Activated CD4-positive, alpha-beta T cell treated with anti-CD3 and anti-CD28 coated beads, Interleukin-2, amount 10 ng/mL, durations not matched to agents 24 days and 14 days (primary cell): ENCODE results near the gene GOSR1. TPM values are rescaled to one million over a fixed set of nuclear protein-coding genes. Genes with fewer than 3 reads are reported as not detected.
"Not testable (repeated sequence)": the region's sequence is repeated elsewhere in the genome, so short reads cannot be mapped to it uniquely, and the experiment has no call there.

Experiments used
- DNase-seq: peaks from one replicate; pipeline ENCODE4 v3.0.0; 2022
- H3K27ac Mint-ChIP-seq: one replicate; pipeline ENCODE4 v1.8.0; 2022; ENCODE audit warnings: mild to moderate bottlenecking, mixed read lengths
- H3K27me3 Mint-ChIP-seq: one replicate; pipeline ENCODE4 v1.8.0; 2022; ENCODE audit warnings: mixed read lengths
- H3K36me3 Mint-ChIP-seq: one replicate; pipeline ENCODE4 v1.8.0; 2022; ENCODE audit warnings: low read depth, mild to moderate bottlenecking, mixed read lengths
- H3K4me1 Mint-ChIP-seq: one replicate; pipeline ENCODE4 v1.8.0; 2021; ENCODE audit warnings: mixed read lengths
- H3K4me3 Mint-ChIP-seq: one replicate; pipeline ENCODE4 v1.8.0; 2022; ENCODE audit warnings: mild to moderate bottlenecking, moderate library complexity, mixed read lengths
- H3K9me3 Mint-ChIP-seq: one replicate; pipeline ENCODE4 v1.8.0; 2021; ENCODE audit warnings: mixed read lengths
- intact Hi-C: fragments of 100-400 bp; cut with micrococcal nuclease; formaldehyde crosslinking; loops from one replicate; pipeline ENCODE4 v1.15.1; 2023
- total RNA-seq: library from RNA; stranded (reverse); gene quantifications from 2 replicates; pipeline ENCODE4 v1.2.3, GENCODE V29; 2022

GOSR1 gene
- total RNA-seq, 1 donor from 2014 or later: 54.8 TPM

GRCh38 chr17:30565073-30565935 is 88.1 kb downstream of the GOSR1 start:
- no peaks in the 10 kb centered on the region for H3K9me3 Mint-ChIP-seq
- DNase-seq: no peak
- H3K4me1 Mint-ChIP-seq: no peaks in the 10 kb centered on the region
- no peaks in the 10 kb centered on the region for H3K36me3 Mint-ChIP-seq
- no peak overlapping the region for H3K4me3 Mint-ChIP-seq
- intact Hi-C loops: no loop called here
- H3K27me3 Mint-ChIP-seq: peaks cover 5% of the 10 kb centered on the region
- no peak overlapping the region for H3K27ac Mint-ChIP-seq

- H3K9me3 Mint-ChIP-seq, H3K27me3 Mint-ChIP-seq, H3K4me1 Mint-ChIP-seq, H3K27ac Mint-ChIP-seq, DNase-seq, H3K4me3 Mint-ChIP-seq, intact Hi-C loops, H3K36me3 Mint-ChIP-seq: not testable (repeated sequence)
These were observed 88.9 kb downstream of the GOSR1 start for GRCh38 chr17:30566104-30566503.

- H3K36me3 Mint-ChIP-seq, H3K27me3 Mint-ChIP-seq, H3K4me1 Mint-ChIP-seq, intact Hi-C loops, H3K4me3 Mint-ChIP-seq, H3K9me3 Mint-ChIP-seq, H3K27ac Mint-ChIP-seq, DNase-seq: not testable (repeated sequence)
These were observed 89.5 kb downstream of the GOSR1 start for GRCh38 chr17:30566516-30567225.

GRCh38 chr17:30567231-30568116 is 90.3 kb downstream of the GOSR1 start:
- intact Hi-C loops: no loop called here
- Mint-ChIP-seq H3K4me3 (no peak overlapping the region), H3K27ac (no peak overlapping the region), H3K4me1 (no peaks in the 10 kb centered on the region), H3K9me3 (no peaks in the 10 kb centered on the region), H3K27me3 (peaks cover 4% of the 10 kb centered on the region), H3K36me3 (no peaks in the 10 kb centered on the region)
- no peak for DNase-seq

GRCh38 chr17:30568117-30568430 is 90.9 kb downstream of the GOSR1 start:
- H3K9me3 Mint-ChIP-seq: no peaks in the 10 kb centered on the region
- no peak overlapping the region for H3K4me3 Mint-ChIP-seq
- no peaks in the 10 kb centered on the region for H3K4me1 Mint-ChIP-seq
- no peak overlapping the region for H3K27ac Mint-ChIP-seq
- DNase-seq: no peak
- peaks cover 2% of the 10 kb centered on the region for H3K27me3 Mint-ChIP-seq
- intact Hi-C loops: no loop called here
- no peaks in the 10 kb centered on the region for H3K36me3 Mint-ChIP-seq

- intact Hi-C loops, H3K4me1 Mint-ChIP-seq, H3K9me3 Mint-ChIP-seq, H3K27me3 Mint-ChIP-seq, H3K36me3 Mint-ChIP-seq, H3K27ac Mint-ChIP-seq, H3K4me3 Mint-ChIP-seq, DNase-seq: not testable (repeated sequence)
These were observed 92.4 kb downstream of the GOSR1 start for GRCh38 chr17:30569531-30570175.

- intact Hi-C loops: no loop called here
- H3K36me3 Mint-ChIP-seq: no peaks in the 10 kb centered on the region
- H3K9me3 Mint-ChIP-seq: no peaks in the 10 kb centered on the region
- H3K4me1 Mint-ChIP-seq: no peaks in the 10 kb centered on the region
- no peaks in the 10 kb centered on the region for H3K27me3 Mint-ChIP-seq
- DNase-seq: no peak
- no peak overlapping the region for H3K27ac Mint-ChIP-seq
- H3K4me3 Mint-ChIP-seq: no peak overlapping the region
These were observed 93.0 kb downstream of the GOSR1 start for GRCh38 chr17:30570191-30570590.

- Mint-ChIP-seq H3K36me3 (no peaks in the 10 kb centered on the region), H3K4me3 (no peak overlapping the region), H3K4me1 (no peaks in the 10 kb centered on the region), H3K27ac (no peak overlapping the region), H3K27me3 (no peaks in the 10 kb centered on the region), H3K9me3 (no peaks in the 10 kb centered on the region)
- intact Hi-C loops: no loop called here
- no peak for DNase-seq
These were observed 93.5 kb downstream of the GOSR1 start for GRCh38 chr17:30570596-30571265.

GRCh38 chr17:30571404-30571803 is 94.2 kb downstream of the GOSR1 start:
- H3K27me3 Mint-ChIP-seq, H3K4me3 Mint-ChIP-seq, H3K4me1 Mint-ChIP-seq, intact Hi-C loops, H3K9me3 Mint-ChIP-seq, H3K36me3 Mint-ChIP-seq, H3K27ac Mint-ChIP-seq, DNase-seq: not testable (repeated sequence)

- Mint-ChIP-seq H3K27me3 (no peaks in the 10 kb centered on the region), H3K36me3 (no peaks in the 10 kb centered on the region), H3K4me1 (no peaks in the 10 kb centered on the region), H3K27ac (no peak overlapping the region), H3K9me3 (no peaks in the 10 kb centered on the region), H3K4me3 (no peak overlapping the region)
- intact Hi-C loops: no loop called here
- no peak for DNase-seq
These were observed 94.7 kb downstream of the GOSR1 start for GRCh38 chr17:30571921-30572320.

- intact Hi-C loops, H3K4me1 Mint-ChIP-seq, H3K4me3 Mint-ChIP-seq, H3K27ac Mint-ChIP-seq, H3K36me3 Mint-ChIP-seq, DNase-seq, H3K9me3 Mint-ChIP-seq, H3K27me3 Mint-ChIP-seq: not testable (repeated sequence)
These were observed 95.7 kb downstream of the GOSR1 start for GRCh38 chr17:30572651-30573554.

GRCh38 chr17:30573603-30574175 is 96.5 kb downstream of the GOSR1 start:
- Mint-ChIP-seq H3K27ac (no peak overlapping the region), H3K4me3 (no peak overlapping the region), H3K36me3 (no peaks in the 10 kb centered on the region), H3K9me3 (no peaks in the 10 kb centered on the region), H3K27me3 (peaks cover 2% of the 10 kb centered on the region), H3K4me1 (no peaks in the 10 kb centered on the region)
- no peak for DNase-seq
- intact Hi-C loops: no loop called here
